Measurements from ENCODE around the gene GRIN3B.

Gene GRIN3B

GRCh38 chr19:990119-990571, 10.1 kb upstream of the GRIN3B start:
- H3K14ac ChIP-seq (ENCODE audit: low read length): no peak overlapping the region
- H2BK12ac ChIP-seq (ENCODE audit: low read length): no peak overlapping the region
- H3K27ac ChIP-seq (ENCODE audit: low read depth, low read length): no peak overlapping the region
- no peak overlapping the region for H3K23ac ChIP-seq (ENCODE audit: low read length)
- H3K4me2 ChIP-seq (ENCODE audit: low read length): no peak overlapping the region
- no peak overlapping the region for H3K18ac ChIP-seq (ENCODE audit: low read length)
- no peak overlapping the region for H2BK120ac ChIP-seq (ENCODE audit: insufficient read depth, low read length, poor library complexity)
- H3K36me3 ChIP-seq (ENCODE audit: control insufficient read depth in 1 of 2, insufficient read depth in 2 of 2, low read length in 2 of 2): peaks cover 71 to 76% of the 10 kb centered on the region in 2 experiments
- no peak overlapping the region for H2AFZ ChIP-seq (ENCODE audit: insufficient read depth, low read length, poor library complexity)
- no peak overlapping the region for H4K8ac ChIP-seq (ENCODE audit: low read depth, low read length)
- no peak overlapping the region for H2BK5ac ChIP-seq (ENCODE audit: low read depth, low read length, poor library complexity)
- H4K91ac ChIP-seq (ENCODE audit: low read depth, low read length): no peak overlapping the region
- no peak overlapping the region for H3K4me3 ChIP-seq (ENCODE audit: low read depth, low read length)
- H3K9me3 ChIP-seq (ENCODE audit: insufficient read depth, low read depth, low read length): peaks cover 4% of the 10 kb centered on the region
- no peak for DNase-seq
- H2AK5ac ChIP-seq (ENCODE audit: low read length): no peak overlapping the region
- peaks cover 13 to 17% of the 10 kb centered on the region in 2 experiments for H3K4me1 ChIP-seq (ENCODE audit: control insufficient read depth in 1 of 2, insufficient read depth in 2 of 2, low read length in 2 of 2)
- H4K12ac ChIP-seq (ENCODE audit: low read depth, low read length): no peak overlapping the region
- no peaks in the 10 kb centered on the region for H3K79me2 ChIP-seq (ENCODE audit: control insufficient read depth, insufficient read depth, low read length, poor library complexity)
- no CpG with 5 or more reads among the region's 27 CpGs for WGBS (ENCODE audit: extremely low coverage, insufficient coverage, insufficient read length)
- no peak overlapping the region for H3K4ac ChIP-seq (ENCODE audit: low read depth, low read length)
- H3K79me1 ChIP-seq (ENCODE audit: low read length): peaks cover 9% of the 10 kb centered on the region
- no peak overlapping the region for H3K9ac ChIP-seq (ENCODE audit: low read length)
- no peaks in the 10 kb centered on the region for H3K27me3 ChIP-seq (ENCODE audit: insufficient read depth, low read length)

GRCh38 chr19:990746-991145, 9.5 kb upstream of the GRIN3B start:
- Histone ChIP-seq H4K91ac (ENCODE audit: low read depth, low read length) (no peak overlapping the region), H3K4me1 (ENCODE audit: control insufficient read depth in 1 of 2, insufficient read depth in 2 of 2, low read length in 2 of 2) (peaks cover 15 to 17% of the 10 kb centered on the region in 2 experiments), H3K79me1 (ENCODE audit: low read length) (peaks cover 9% of the 10 kb centered on the region), H2AK5ac (ENCODE audit: low read length) (no peak overlapping the region), H3K27me3 (ENCODE audit: insufficient read depth, low read length) (no peaks in the 10 kb centered on the region), H3K18ac (ENCODE audit: low read length) (no peak overlapping the region), H3K23ac (ENCODE audit: low read length) (no peak overlapping the region), H3K4me2 (ENCODE audit: low read length) (no peak overlapping the region), H3K36me3 (ENCODE audit: control insufficient read depth in 1 of 2, insufficient read depth in 2 of 2, low read length in 2 of 2) (peaks cover 68 to 75% of the 10 kb centered on the region in 2 experiments), H3K27ac (ENCODE audit: low read depth, low read length) (no peak overlapping the region), H2BK12ac (ENCODE audit: low read length) (no peak overlapping the region), H3K9me3 (ENCODE audit: insufficient read depth, low read depth, low read length) (peaks cover 6% of the 10 kb centered on the region), H3K14ac (ENCODE audit: low read length) (no peak overlapping the region), H4K8ac (ENCODE audit: low read depth, low read length) (no peak overlapping the region), H3K9ac (ENCODE audit: low read length) (no peak overlapping the region), H4K12ac (ENCODE audit: low read depth, low read length) (no peak overlapping the region), H2AFZ (ENCODE audit: insufficient read depth, low read length, poor library complexity) (no peak overlapping the region), H2BK120ac (ENCODE audit: insufficient read depth, low read length, poor library complexity) (no peak overlapping the region), H3K79me2 (ENCODE audit: control insufficient read depth, insufficient read depth, low read length, poor library complexity) (no peaks in the 10 kb centered on the region), H2BK5ac (ENCODE audit: low read depth, low read length, poor library complexity) (no peak overlapping the region), H3K4me3 (ENCODE audit: low read depth, low read length) (no peak overlapping the region), H3K4ac (ENCODE audit: low read depth, low read length) (no peak overlapping the region)
- DNase-seq: no peak
- WGBS (ENCODE audit: extremely low coverage, insufficient coverage, insufficient read length): no CpG with 5 or more reads among the region's 23 CpGs

- H3K9me3 ChIP-seq (ENCODE audit: insufficient read depth, low read depth, low read length): peaks cover 5% of the 10 kb centered on the region
- H4K91ac ChIP-seq (ENCODE audit: low read depth, low read length): no peak overlapping the region
- no peak overlapping the region for H3K18ac ChIP-seq (ENCODE audit: low read length)
- H3K27ac ChIP-seq (ENCODE audit: low read depth, low read length): no peak overlapping the region
- no peak overlapping the region for H2BK120ac ChIP-seq (ENCODE audit: insufficient read depth, low read length, poor library complexity)
- H2AK5ac ChIP-seq (ENCODE audit: low read length): no peak overlapping the region
- H4K12ac ChIP-seq (ENCODE audit: low read depth, low read length): no peak overlapping the region
- peak; percentile 57 to 61 for DNase-seq
- no peak overlapping the region for H3K14ac ChIP-seq (ENCODE audit: low read length)
- H3K27me3 ChIP-seq (ENCODE audit: insufficient read depth, low read length): no peaks in the 10 kb centered on the region
- H3K79me1 ChIP-seq (ENCODE audit: low read length): peaks cover 9% of the 10 kb centered on the region
- H3K4me1 ChIP-seq (ENCODE audit: control insufficient read depth in 1 of 2, insufficient read depth in 2 of 2, low read length in 2 of 2): peaks cover 21 to 23% of the 10 kb centered on the region in 2 experiments
- H2BK12ac ChIP-seq (ENCODE audit: low read length): no peak overlapping the region
- no peak overlapping the region for H4K8ac ChIP-seq (ENCODE audit: low read depth, low read length)
- H3K4me2 ChIP-seq (ENCODE audit: low read length): no peak overlapping the region
- WGBS (ENCODE audit: extremely low coverage, insufficient coverage, insufficient read length): no CpG with 5 or more reads among the region's 47 CpGs
- peaks cover 62 to 69% of the 10 kb centered on the region in 2 experiments for H3K36me3 ChIP-seq (ENCODE audit: control insufficient read depth in 1 of 2, insufficient read depth in 2 of 2, low read length in 2 of 2)
- no peak overlapping the region for H2AFZ ChIP-seq (ENCODE audit: insufficient read depth, low read length, poor library complexity)
- no peak overlapping the region for H3K9ac ChIP-seq (ENCODE audit: low read length)
- H3K79me2 ChIP-seq (ENCODE audit: control insufficient read depth, insufficient read depth, low read length, poor library complexity): no peaks in the 10 kb centered on the region
- H3K23ac ChIP-seq (ENCODE audit: low read length): no peak overlapping the region
- H3K4ac ChIP-seq (ENCODE audit: low read depth, low read length): no peak overlapping the region
- no peak overlapping the region for H2BK5ac ChIP-seq (ENCODE audit: low read depth, low read length, poor library complexity)
- H3K4me3 ChIP-seq (ENCODE audit: low read depth, low read length): no peak overlapping the region
Observed at GRCh38 chr19:991174-991931, 8.9 kb upstream of the GRIN3B start.

- peaks cover 5% of the 10 kb centered on the region for H3K9me3 ChIP-seq (ENCODE audit: insufficient read depth, low read depth, low read length)
- H3K14ac ChIP-seq (ENCODE audit: low read length): no peak overlapping the region
- no peak overlapping the region for H2BK5ac ChIP-seq (ENCODE audit: low read depth, low read length, poor library complexity)
- H3K27me3 ChIP-seq (ENCODE audit: insufficient read depth, low read length): no peaks in the 10 kb centered on the region
- no peak for DNase-seq
- H3K4me1 ChIP-seq (ENCODE audit: control insufficient read depth in 1 of 2, insufficient read depth in 2 of 2, low read length in 2 of 2): peaks cover 23 to 26% of the 10 kb centered on the region in 2 experiments
- no peak overlapping the region for H4K12ac ChIP-seq (ENCODE audit: low read depth, low read length)
- no peak overlapping the region for H3K4me3 ChIP-seq (ENCODE audit: low read depth, low read length)
- no CpG with 5 or more reads among the region's 42 CpGs for WGBS (ENCODE audit: extremely low coverage, insufficient coverage, insufficient read length)
- peaks cover 9% of the 10 kb centered on the region for H3K79me1 ChIP-seq (ENCODE audit: low read length)
- no peaks in the 10 kb centered on the region for H3K79me2 ChIP-seq (ENCODE audit: control insufficient read depth, insufficient read depth, low read length, poor library complexity)
- peak overlapping the region; percentile 48 for H2BK12ac ChIP-seq (ENCODE audit: low read length)
- no peak overlapping the region for H3K23ac ChIP-seq (ENCODE audit: low read length)
- H2AFZ ChIP-seq (ENCODE audit: insufficient read depth, low read length, poor library complexity): no peak overlapping the region
- no peak overlapping the region for H3K4ac ChIP-seq (ENCODE audit: low read depth, low read length)
- no peak overlapping the region for H3K27ac ChIP-seq (ENCODE audit: low read depth, low read length)
- H3K18ac ChIP-seq (ENCODE audit: low read length): no peak overlapping the region
- H3K9ac ChIP-seq (ENCODE audit: low read length): no peak overlapping the region
- no peak overlapping the region for H4K91ac ChIP-seq (ENCODE audit: low read depth, low read length)
- no peak overlapping the region for H2BK120ac ChIP-seq (ENCODE audit: insufficient read depth, low read length, poor library complexity)
- H3K36me3 ChIP-seq (ENCODE audit: control insufficient read depth in 1 of 2, insufficient read depth in 2 of 2, low read length in 2 of 2): peaks cover 55 to 61% of the 10 kb centered on the region in 2 experiments
- no peak overlapping the region for H4K8ac ChIP-seq (ENCODE audit: low read depth, low read length)
- H3K4me2 ChIP-seq (ENCODE audit: low read length): no peak overlapping the region
- no peak overlapping the region for H2AK5ac ChIP-seq (ENCODE audit: low read length)
Observed at GRCh38 chr19:991932-992669, 8.1 kb upstream of the GRIN3B start.

Measured in trophoblast cell (in vitro differentiated cells and primary cell).